ENCODE data around the gene FOXL2.

The FOXL2 gene

DNA sequence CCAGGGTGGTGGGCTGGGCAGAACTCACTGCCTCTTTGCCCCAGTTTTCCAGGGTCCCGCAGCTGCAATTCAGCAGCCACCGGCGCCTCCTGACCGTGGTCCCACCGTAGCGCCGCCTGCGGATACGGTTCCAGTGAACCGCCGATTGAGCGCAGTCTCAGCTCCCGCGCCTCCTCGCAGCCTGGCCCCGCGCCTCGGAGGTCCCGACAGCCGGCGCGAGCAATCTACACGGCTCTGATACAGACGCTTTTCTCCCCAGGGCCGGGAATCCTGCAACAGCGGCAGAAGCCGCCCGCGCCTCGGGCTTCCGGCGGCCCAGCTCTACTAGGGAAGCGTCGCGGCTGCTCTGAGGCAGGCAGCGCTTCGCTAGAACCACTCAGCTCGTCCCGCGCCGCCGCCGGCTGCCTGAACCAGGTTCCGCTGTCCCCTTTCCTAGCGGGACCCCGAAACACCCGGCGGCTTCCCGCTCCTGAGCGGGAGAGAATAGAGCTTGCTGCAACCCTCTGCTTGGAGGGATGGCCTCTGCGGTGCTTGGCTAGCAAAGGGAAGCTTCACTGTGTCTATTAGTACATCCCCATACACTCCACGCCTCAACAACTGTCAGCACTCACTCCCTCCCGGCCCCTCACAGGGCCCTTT, 3.2 kb upstream of the FOXL2 start:
- H3K4me3 Mint-ChIP-seq: peak overlapping the region; percentile 39
- peaks cover 32% of the 10 kb centered on the region for H3K4me1 Mint-ChIP-seq
- no peaks in the 10 kb centered on the region for H3K9me3 Mint-ChIP-seq
- DNase-seq (ENCODE audit: low spot score in 2 of 2) (no peak), ATAC-seq (peak; percentile 52)
- peaks cover 3% of the 10 kb centered on the region for H3K36me3 Mint-ChIP-seq
- H3K27ac Mint-ChIP-seq: no peak overlapping the region

DNA sequence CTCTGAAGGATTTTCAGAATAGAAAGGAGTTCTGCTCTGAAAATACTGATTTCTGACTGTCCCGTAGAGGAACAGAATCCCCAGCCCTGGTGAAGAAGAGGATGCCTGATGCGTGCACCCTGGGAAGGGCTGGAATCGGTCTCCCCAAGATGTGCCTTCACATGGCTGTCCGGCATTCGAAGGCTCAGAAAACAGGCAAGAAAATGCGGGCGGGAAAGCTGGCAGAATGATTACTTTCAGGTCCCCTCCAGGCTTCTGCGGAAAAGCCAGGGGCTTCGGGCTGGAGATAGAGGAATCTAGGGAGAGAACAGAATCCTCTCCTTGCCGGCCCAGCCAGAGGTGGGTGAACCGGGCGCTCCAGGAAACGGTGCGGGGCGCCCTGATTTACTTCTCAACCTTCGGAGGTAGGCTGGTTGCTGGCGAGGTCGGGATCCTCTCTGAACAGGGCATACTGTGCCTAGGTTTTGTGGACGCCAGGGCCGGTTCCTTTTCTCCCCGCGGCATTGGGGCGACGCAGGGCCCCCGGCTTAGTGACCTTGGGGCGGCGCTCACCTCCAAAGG, 2.6 kb upstream of the FOXL2 start:
- Mint-ChIP-seq H3K4me3 (peak overlapping the region; percentile 39), H3K36me3 (peaks cover 7% of the 10 kb centered on the region), H3K4me1 (peaks cover 38% of the 10 kb centered on the region), H3K27ac (no peak overlapping the region), H3K9me3 (no peaks in the 10 kb centered on the region)
- DNase-seq (ENCODE audit: low spot score in 2 of 2) (no peak), ATAC-seq (peak; percentile 25)

DNA sequence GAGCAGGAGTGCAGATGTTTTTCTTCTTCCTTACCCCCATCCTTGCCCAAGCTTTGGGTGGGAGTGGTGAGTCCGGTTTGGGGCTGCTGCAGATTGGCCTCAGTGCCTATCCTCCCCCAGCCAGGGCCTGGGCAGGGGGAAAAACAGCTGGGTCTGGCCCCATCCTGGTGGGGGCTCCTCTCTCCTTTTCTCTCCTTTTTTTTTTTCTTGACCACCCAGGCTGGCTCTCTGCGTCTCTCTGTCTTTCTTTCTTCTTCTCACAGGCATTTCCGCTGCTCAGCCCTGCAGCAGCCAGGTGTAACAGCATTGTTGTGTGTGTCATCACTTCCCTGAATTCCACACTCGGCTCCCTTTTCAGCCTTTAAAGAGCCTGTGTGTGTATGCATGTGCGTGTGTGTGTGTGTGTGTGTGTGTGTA, 2.1 kb upstream of the FOXL2 start:
- no peak overlapping the region for H3K27ac Mint-ChIP-seq

GRCh38 chr3:138948371-138949001, 1.5 kb upstream of the FOXL2 start:
- Mint-ChIP-seq H3K4me3 (no peak overlapping the region), H3K9me3 (no peaks in the 10 kb centered on the region), H3K36me3 (peaks cover 7% of the 10 kb centered on the region), H3K27ac (no peak overlapping the region), H3K4me1 (peaks cover 41% of the 10 kb centered on the region)
- ATAC-seq: no peak
- no peak for DNase-seq (ENCODE audit: low spot score in 2 of 2)

More for the DNA sequence above, 2.1 kb upstream of the FOXL2 start:
- Mint-ChIP-seq H3K9me3 (no peaks in the 10 kb centered on the region), H3K36me3 (peaks cover 7% of the 10 kb centered on the region), H3K4me3 (peak overlapping the region; percentile 39), H3K4me1 (peaks cover 40% of the 10 kb centered on the region)
- ATAC-seq (no peak), DNase-seq (ENCODE audit: low spot score in 2 of 2) (no peak)

DNA sequence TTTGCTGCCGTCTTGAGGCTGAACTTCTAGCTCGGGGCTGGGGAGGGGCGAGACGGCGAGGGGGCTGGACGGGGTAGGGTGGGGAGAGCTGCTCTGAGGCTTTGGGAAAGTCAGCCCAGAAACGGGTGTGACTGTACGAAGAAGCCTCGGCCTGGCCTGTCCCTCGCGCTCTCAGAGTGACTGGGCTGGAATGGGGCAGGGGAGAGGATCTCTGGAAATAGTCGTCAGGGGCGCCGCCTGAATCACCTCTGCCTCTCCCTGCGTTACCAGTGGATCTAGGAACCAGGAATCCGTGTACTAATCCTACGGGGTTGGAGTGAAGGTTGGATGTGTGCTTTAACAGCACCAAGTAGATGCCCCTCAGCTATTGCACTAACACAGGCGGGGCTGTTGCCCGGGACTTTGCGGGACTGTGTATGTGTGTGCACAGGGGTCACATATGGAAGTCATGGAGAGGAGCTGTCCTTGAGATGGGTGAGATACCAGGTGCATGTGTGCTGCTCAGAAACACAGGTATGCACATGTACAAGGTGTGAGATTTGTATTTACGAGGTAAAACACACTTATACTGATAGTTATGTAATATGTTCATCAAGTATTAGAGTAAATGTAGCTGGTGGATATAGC, 671 bp upstream of the FOXL2 start:
- H3K4me1 Mint-ChIP-seq: peaks cover 50% of the 10 kb centered on the region
- H3K36me3 Mint-ChIP-seq: peaks cover 7% of the 10 kb centered on the region
- no peak for DNase-seq (ENCODE audit: low spot score in 2 of 2)
- H3K4me3 Mint-ChIP-seq: peak overlapping the region; percentile 82
- H3K9me3 Mint-ChIP-seq: no peaks in the 10 kb centered on the region
- H3K27ac Mint-ChIP-seq: no peak overlapping the region
- ATAC-seq: no peak

DNA sequence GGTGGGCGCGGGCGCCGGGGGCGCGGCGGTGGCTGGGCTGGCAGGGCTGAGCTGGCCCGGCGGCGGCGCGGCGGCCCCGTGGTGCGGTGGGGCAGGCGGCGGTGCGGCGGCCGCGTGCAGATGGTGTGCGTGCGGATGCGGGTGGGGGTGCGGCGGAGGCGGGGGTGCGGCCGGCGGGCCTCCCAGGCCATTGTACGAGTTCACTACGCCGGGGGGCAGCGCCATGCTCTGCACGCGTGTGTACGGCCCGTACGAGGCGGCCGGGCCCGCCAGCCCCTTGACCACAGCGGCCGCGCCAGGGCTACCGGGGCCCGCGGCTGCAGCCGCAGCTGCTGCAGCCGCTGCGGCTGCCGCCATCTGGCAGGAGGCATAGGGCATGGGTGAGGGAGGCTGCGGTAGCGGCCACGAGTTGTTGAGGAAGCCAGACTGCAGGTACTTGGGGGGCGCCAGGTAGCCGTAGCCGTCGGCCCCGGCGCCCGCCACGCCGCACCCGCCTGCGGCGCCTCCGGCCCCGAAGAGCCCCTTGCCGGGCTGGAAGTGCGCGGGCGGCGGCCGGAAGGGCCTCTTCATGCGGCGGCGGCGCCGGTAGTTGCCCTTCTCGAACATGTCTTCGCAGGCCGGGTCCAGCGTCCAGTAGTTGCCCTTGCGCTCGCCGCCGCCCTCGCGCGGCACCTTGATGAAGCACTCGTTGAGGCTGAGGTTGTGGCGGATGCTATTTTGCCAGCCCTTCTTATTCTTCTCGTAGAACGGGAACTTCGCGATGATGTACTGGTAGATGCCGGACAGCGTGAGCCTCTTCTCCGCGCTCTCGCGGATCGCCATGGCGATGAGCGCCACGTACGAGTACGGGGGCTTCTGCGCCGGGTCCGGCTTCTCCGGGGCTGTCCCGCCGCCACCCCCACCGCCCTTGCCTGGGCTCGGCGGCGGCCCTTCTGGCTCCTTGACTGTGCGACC, 951 bp downstream of the FOXL2 start:
- H3K4me3 Mint-ChIP-seq: peak overlapping the region; percentile 82
- peaks cover 50% of the 10 kb centered on the region for H3K4me1 Mint-ChIP-seq

DNA sequence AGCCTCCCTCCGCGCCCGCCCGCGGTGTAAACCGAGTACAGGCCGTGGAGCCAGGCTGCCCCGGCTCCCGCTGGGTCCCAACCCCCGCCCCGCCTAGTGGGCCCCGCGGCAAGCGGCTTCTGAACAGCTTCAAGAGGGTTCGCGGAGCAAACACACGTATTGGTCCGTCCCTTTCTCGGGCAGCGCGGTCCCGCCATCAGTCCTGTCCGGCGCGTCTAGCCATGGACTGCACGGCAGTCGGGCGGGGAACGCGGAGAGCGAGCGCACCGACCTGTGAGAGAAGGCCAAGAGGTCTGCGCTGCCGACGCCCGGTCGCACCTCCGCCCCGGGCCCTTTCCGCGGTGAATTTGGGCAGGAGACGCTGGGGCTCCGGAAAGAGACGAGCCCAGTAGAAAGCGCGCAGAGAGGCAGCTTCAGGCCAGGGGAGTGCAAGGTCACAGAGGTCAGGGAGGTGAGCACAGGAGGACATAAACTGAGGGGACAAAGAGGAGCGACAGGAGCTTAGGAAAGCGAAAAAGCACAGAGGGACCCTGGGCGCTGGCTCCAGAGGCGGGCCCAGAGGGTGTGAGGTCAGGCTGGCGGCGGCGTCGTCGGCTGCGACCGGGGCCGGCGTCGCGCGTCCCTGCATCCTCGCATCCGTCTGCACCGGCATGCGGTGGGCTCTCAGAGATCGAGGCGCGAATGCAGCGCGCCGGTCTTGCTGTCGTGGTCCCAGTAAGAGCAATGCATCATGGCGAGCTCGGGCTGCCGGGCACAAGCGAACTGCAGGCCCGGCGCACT, 1.8 kb downstream of the FOXL2 start:
- peak; percentile 5 for ATAC-seq
- H3K4me3 Mint-ChIP-seq: peak overlapping the region; percentile 82

More for the DNA sequence above, 951 bp downstream of the FOXL2 start:
- Mint-ChIP-seq H3K36me3 (peaks cover 7% of the 10 kb centered on the region), H3K27ac (no peak overlapping the region), H3K9me3 (no peaks in the 10 kb centered on the region)
- DNase-seq (ENCODE audit: low spot score in 2 of 2) (no peak), ATAC-seq (peak; percentile 4)

GRCh38 chr3:138944654-138944928, 2.3 kb downstream of the FOXL2 start:
- Mint-ChIP-seq H3K9me3 (no peaks in the 10 kb centered on the region), H3K4me1 (peaks cover 42% of the 10 kb centered on the region), H3K36me3 (peaks cover 7% of the 10 kb centered on the region), H3K27ac (peak overlapping the region; percentile 67), H3K4me3 (peak overlapping the region; percentile 82)
- ATAC-seq: no peak
- DNase-seq (ENCODE audit: low spot score in 2 of 2): no peak

More for the DNA sequence above, 1.8 kb downstream of the FOXL2 start:
- Mint-ChIP-seq H3K36me3 (peaks cover 7% of the 10 kb centered on the region), H3K9me3 (no peaks in the 10 kb centered on the region), H3K4me1 (peaks cover 43% of the 10 kb centered on the region), H3K27ac (peak overlapping the region; percentile 67)
- DNase-seq (ENCODE audit: low spot score in 2 of 2): peak in 1 of 2 donors; percentile 65

DNA sequence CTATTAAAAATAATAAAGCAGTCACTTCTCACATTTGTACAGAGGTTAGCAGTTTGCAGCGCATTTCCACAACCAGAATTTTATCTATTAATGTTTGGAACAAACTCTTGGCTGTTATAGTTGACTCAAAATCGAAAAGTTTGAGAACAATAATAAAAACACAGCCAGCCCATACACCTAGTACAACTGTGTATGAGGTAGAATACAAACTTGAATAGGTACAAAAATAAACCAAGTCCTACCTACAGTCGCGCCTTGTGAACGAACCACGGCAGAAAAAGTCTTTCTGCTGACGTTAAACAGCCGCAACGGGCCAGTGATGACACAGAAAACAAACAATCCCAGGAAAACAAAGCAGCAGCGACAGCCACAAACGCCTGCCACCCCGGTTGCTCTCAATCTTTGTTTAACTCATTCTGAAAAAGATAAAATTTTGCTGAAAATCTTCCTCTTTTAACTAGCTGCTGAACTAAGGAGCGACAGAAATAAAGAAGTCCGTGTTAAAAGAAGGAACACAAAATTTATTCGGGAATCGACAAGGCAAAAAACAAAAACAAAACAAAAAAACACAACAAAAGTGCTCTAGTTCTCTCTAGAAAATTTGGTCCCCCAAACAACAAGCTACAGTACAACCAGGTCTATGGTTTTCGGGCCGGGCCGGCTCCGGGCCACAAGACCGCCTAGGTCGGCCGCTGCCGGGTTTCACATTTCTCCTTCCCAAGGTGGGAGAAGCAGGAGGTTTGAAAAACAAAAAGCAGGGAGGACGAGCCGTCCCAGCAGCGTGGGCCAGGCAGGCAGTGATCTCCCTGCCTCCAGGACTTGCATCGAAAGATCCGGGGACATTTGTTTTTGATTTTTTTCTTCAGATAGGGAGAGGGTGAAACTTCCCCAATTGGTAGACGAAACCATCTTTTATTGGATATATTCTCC, 2.9 kb downstream of the FOXL2 start:
- Mint-ChIP-seq H3K4me3 (peak overlapping the region; percentile 82), H3K27ac (no peak overlapping the region), H3K9me3 (no peaks in the 10 kb centered on the region), H3K4me1 (peaks cover 36% of the 10 kb centered on the region), H3K36me3 (peaks cover 7% of the 10 kb centered on the region)
- ATAC-seq (no peak), DNase-seq (ENCODE audit: low spot score in 2 of 2) (no peak)

GRCh38 chr3:138942861-138943623, 3.9 kb downstream of the FOXL2 start:
- peaks cover 40% of the 10 kb centered on the region for H3K4me1 Mint-ChIP-seq
- H3K36me3 Mint-ChIP-seq: peaks cover 7% of the 10 kb centered on the region
- H3K9me3 Mint-ChIP-seq: no peaks in the 10 kb centered on the region
- DNase-seq (ENCODE audit: low spot score in 2 of 2) (no peak), ATAC-seq (no peak)
- H3K27ac Mint-ChIP-seq: no peak overlapping the region
- H3K4me3 Mint-ChIP-seq: no peak overlapping the region

- H3K4me1 Mint-ChIP-seq: peaks cover 43% of the 10 kb centered on the region
- peaks cover 7% of the 10 kb centered on the region for H3K36me3 Mint-ChIP-seq
- DNase-seq (ENCODE audit: low spot score in 2 of 2): no peak
- no peaks in the 10 kb centered on the region for H3K9me3 Mint-ChIP-seq
- H3K4me3 Mint-ChIP-seq: no peak overlapping the region
- ATAC-seq: no peak
- H3K27ac Mint-ChIP-seq: no peak overlapping the region
Observed at GRCh38 chr3:138942271-138942670, 4.7 kb downstream of the FOXL2 start.

DNA sequence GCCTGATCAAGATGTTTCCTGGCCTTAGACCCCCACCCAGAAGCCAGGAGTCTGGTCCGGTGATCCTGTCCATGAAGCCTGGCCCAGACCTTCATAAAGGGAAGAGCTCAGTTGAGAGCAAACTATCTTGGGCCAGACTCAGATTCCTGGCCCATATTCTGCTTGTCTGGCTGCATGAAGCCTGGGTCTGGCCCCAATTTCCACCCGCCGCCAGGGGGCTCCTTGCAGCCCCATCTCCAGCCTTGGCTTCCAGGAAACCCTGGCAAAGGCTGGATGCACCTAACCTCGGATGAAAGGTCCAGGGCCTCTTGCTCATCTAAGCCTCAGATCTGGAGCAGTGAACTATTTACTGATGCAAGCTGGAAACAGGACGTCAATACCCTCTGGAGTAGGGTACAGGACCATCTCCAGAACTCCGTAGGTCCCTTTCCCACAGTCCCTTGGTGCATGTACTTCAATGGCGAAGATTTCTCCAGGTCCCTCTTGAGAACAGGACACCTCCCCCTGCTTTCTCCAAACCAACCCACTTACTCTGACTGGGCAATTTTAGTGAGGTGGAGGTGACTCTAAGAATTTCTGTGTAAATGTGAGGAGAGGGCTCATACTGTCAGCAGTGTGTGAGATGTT, 5.6 kb downstream of the FOXL2 start:
- Mint-ChIP-seq H3K4me3 (no peak overlapping the region), H3K4me1 (peaks cover 47% of the 10 kb centered on the region), H3K36me3 (peaks cover 7% of the 10 kb centered on the region), H3K9me3 (no peaks in the 10 kb centered on the region), H3K27ac (no peak overlapping the region)
- ATAC-seq (no peak), DNase-seq (ENCODE audit: low spot score in 2 of 2) (no peak)

DNA sequence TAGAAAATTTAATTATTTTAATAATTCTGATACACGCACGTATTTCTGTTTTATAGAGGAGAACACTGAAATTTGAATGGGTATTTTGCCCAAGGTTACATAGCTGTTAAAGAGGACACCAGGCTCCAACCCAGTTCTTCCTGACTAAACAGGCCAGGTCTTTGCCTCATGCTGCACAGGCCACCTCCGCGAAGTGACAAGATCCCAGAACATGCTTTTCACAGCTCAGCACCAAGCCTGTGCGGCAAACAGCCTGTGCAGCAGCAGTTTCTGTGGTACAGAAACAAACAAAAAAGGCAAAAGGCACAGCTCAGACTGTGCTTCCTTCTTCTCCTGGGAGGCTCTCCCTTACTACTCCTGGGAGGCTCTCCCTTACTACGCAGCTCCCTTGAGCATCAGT, 6.5 kb downstream of the FOXL2 start:
- Mint-ChIP-seq H3K27ac (no peak overlapping the region), H3K36me3 (peaks cover 7% of the 10 kb centered on the region), H3K4me3 (no peak overlapping the region), H3K9me3 (no peaks in the 10 kb centered on the region), H3K4me1 (peaks cover 54% of the 10 kb centered on the region)
- ATAC-seq (no peak), DNase-seq (ENCODE audit: low spot score in 2 of 2) (no peak)

All from stimulated activated effector memory CD8-positive, alpha-beta T cell treated with anti-CD3 and anti-CD28 coated beads, Interleukin-12 subunit alpha, Interleukin-12 subunit beta, amount 100 ng/mL, for 72 hours (primary cell).